HG02981 (cell line): ENCODE results near the gene RBP3.
"Not testable (repeated sequence)": the region's sequence is repeated elsewhere in the genome, so short reads cannot be mapped to it uniquely, and the experiment has no call there.

Experiments used
- ATAC-seq: cut with Tn5 transposase; IDR thresholded peaks from one replicate; pipeline ENCODE4 v1.9.1; 2021; ENCODE audit warnings: mild to moderate bottlenecking, moderate library complexity; ENCODE audit not compliant: unreplicated experiment

RBP3 gene

DNA sequence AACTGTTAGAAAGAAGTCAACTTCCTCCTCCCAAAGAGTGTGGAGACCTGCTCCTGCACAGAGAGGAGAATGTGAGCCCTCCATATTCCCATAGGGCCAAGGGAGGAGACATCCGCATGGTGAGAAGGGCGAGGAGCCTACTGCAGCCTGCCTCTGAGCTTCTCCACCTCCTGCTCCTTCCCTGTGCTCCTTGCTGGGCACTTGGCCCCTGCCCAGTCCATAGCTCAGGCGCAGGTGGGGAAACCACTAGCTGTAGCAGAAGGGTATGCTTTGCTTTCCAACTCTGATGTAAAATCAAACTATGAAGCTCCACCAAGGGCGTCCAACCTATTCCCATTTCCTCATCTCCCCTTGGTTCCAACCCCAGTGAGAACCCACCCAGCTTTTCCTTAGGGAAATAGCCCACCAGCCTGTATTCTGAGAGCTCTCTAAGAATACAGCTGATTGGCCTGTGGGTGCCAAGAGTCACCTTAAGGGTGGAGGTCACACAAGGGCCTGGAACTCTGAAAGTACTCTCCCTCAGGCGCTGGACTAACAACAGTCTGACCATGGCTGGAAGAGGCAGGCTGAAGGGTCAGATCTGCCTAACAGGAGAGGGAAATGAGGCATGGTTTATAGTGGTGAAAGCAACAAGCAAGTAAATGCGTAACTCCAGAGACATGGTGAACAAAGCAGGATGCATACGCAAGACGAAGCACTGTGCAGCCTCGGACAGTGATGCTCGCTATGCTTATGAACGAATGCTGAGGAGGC is 22.0 kb downstream of the RBP3 start:
- ATAC-seq = no peak

DNA sequence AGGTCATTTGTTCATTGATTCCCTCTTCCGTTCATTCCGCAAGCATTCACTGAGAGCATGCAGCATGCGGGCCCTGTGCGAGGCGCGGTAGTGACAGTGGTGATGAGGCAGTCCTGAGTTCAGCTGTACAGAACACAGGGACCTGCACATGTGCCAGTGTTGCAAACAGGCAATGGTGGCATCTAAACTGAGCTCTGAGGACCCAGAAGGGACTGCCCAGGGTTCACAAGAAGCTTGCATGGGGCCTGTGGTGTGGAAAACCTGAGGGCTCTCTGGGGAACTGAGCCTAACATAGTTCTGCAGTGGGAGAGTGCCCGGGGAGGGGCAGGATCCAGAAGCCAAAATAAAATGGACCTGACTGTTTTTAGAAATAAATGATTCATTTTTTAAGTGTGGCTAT is 22.7 kb downstream of the RBP3 start:
- ATAC-seq = no peak

DNA sequence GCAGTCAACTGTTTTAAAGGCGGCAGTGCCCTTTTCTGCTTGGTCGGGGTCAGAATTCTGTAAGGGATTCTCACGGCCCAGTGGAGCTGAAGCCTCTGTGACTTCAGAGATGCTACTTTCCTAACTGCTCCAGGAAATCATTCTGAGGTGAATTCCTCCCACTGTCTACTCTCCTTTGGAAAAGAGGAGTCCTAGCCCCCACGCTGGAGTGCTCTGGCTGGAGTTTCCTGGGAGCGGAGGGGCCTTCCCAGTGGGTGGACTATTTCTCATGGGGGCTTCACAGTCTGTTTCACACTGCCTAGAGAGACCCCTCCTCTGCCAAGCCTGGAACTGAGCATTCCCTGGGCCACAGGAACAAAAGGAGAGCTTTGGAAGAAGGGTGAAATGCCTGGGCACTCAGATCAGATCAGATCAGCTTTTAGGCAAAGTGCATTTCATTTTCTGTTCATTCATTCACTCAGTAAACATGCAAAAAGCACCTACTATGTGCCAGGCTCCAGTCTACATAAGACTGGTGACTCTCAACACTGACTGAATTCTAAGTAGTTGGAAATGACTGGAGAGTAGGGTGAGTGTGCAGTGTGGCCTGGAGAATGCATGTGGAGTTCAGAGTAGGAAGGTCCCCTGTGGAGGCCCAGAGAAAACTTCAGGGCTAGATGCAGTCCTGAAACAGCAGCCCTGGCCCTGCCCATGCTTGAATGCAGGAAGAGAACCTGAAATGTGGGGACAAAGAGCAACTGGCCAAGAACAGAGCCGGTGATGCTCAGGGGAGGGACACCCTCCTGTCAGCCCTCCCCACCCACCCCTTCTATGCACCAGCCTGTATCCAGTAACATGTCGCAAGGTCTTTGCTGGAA is 23.7 kb downstream of the RBP3 start:
- ATAC-seq = no peak

DNA sequence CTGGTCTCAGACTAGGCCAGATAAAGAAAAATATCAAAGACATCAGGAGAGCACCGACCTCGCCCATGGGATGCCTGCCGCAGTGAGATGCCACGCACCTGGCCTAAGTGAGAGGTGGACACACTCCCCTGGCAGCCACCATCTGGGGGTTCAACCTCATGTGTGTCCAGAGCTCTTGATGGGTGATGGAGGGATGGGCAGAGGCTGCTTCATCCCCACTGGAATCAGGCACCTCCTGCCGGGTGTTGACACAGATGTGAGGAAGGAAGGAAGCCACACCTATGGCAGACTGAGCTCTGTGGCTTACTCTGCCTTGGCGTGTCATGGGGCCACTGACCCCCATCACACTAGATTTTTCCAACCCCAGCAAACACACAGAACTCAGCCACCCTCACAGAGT is 24.6 kb downstream of the RBP3 start:
- no peak for ATAC-seq

DNA sequence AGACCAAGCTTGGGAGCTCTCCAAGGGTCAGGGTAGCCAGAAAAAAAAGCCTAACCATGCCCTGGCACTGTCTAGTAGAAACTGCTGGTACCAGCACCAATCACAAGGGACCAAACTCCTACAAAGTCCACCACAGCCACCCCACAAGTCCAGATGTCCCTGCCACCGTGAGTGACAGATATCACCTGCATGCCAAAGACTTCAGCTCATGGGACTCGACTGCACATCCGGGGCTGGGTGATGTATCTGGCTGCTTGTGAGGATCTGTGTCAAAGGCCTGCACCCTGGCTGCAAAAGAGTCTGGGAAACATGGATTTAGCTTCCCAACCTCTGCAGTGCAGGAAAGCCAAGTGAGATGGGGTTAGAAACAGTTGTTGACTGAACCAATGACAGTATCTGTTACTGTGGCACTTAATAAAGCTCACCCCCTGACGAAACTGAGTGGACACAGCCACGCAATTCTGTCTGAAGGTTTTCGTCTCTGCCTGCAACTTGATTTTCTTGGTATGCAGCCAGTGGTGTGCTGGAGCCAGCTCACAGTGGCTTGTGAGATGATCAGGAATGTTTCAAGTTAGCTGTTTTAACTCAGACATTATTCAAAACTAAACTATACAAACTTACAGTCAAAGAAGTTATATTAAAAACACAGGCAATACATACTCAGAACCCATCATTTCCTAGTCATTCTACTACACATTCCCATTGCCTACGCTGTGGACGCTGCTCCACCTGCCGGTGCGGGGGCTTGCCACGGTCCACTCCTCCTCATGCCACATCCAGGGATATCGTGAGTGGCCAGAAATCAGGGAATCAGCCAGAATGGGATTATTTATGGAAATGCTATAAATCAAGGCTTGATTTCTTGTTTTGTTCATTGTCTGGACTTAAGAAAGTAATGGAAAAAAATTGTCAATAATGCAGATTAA is 26.7 kb downstream of the RBP3 start:
- ATAC-seq = no peak

DNA sequence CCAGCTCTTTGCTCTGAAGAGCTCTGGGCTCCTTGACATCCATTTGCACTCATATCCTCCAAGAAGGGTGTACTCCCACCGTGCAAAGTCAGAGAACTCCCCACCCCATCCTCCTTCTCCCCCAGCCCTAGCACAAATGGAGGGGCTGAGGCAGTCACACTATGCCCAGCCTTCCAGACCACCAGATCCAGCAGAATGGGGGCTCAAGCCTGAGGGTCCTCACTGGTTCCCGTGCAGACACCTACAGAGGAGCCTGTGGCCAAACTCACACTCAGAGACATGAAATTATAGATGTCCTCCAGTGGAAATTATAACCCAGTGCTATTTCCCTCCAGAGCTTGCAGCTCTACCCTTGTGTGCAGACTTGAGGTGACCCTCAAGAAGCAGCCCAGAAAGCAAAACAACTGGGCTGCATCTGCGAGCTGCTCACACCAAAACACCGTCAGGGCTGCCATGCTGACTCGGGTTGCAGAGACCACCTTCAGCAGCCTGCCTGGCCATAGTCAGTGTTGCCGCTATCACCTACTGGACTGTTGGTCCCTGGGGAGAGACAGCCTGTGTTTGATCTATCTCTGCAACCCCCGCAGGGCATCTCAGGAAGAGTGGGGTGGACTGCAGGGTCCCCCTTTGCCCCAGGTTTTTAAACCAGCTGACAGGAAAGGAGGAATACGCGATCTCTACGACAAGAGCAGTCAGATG is 28.5 kb downstream of the RBP3 start:
- no peak for ATAC-seq

DNA sequence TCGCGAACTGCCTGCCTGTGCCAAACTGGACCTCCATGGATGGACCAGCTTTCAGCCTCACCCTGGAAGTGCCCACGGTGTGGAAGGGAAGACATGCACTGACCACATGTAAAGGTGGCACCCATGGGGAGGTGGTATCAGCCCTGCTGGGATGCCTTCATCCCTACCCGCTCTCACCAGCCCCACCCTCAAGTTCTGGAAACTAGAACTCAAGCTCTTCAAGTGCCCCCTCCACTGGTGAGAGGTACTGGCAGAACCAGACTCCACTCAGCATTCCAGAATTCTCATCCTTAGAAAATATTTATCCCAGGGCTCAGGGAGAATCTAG is 30.0 kb downstream of the RBP3 start:
- no peak for ATAC-seq

DNA sequence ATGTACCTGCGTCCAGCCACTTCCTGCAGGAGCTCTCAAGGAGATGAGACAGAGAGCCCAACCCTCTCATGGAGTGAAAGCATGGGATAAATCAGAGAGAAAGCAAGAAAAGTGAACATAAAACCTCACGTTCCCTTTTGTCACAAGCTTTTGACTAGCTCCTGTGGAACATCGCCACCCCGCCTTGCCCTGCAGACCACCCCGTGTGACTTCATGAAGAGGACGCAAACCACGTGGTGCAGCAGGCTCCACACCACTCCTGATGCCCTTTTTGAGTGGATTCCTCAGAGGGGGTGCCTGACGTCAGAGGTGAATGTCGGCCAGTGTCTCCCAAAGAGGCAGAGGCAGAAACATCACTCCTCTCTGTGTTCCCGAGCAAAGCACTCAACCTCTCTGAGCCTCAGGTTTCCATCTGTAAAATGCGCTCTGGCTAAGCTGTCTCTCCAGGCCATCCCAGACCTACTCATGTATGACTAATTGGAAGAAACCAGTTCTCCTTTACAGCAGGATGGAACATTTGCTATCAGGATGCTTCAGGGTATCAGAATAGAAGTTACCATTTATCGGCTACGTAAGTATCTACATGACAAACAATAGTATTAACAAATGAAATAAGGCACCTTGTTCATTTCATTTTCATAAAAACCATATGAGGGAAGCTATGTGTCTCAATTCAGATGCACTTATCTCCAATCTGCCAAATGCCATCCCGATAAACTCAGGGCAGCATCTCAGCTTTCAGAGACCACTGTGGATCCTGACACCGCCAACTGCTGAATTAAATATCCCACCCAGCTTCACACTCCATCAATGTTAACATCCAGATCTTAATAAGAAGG is 30.7 kb downstream of the RBP3 start:
- no peak for ATAC-seq

DNA sequence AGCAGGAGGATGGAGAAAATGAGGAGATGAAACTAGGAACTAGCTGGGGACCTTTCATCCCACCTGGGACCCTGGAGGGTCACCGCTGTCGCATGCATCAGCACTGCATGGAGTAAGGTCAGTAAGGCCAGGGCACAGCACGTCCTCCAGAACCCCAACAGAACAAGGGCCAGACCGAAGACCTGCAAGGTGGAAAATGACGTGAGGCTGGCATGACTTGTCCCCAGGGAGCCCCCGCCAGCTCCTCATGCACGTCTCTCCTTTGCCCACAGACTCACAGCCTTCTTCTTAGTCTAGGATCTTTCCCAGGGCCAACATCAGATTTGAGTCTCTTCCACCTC is 31.3 kb downstream of the RBP3 start:
- no peak for ATAC-seq

DNA sequence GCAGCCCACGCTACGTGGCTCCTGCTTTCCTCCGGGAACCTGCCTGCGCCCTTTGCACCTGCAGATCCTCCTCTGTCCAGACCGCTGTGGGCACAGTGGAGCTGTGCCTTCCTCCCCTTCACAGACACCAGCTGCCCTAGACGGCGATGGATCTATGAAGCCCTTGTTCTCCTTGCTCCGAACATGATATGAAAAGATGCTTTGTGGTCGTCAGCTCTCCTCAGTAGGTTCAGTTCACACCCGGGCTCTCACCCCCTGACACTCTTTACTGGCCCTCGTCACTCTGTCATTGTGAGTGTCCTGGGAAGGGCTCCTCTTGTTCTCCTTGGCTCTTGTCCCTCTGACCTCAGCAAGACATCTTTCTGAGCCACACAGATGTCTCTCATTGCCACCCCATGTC is 31.7 kb downstream of the RBP3 start:
- ATAC-seq = no peak

DNA sequence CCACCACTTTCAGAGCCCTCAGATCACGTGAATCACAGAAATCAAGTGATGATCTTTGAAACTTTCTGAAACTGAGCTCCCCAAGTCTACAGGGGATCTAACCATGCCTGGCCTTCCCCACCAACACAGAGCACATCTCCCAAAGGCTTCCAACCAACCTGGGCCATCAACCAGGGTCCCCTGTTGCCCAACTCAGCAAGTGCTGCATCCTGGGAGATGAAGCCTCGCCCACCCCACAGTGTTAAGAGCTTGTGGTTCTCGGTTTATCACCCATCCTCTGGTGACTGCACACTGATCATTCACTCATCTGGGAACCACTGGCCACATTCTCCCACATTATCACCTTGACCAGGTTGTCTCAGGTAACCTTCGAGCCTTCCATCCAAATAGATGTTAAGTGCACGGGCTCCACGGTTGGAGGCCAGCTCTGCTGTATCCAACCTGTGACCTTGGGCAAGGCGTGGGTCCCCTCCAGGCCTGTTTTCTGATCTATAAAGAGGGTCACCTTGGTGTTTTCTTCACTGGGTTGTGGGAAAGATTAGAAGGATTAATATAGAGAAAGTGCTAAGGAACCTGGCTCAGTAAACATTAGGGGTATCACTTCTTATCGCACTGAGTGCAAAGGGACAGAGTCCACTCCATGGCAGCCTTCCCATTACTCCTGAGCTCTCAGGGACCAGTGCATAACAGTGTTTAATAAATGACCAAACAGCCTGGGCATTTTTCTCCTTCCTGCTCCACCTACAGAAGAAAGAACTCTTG is 32.4 kb downstream of the RBP3 start:
- no peak for ATAC-seq

DNA sequence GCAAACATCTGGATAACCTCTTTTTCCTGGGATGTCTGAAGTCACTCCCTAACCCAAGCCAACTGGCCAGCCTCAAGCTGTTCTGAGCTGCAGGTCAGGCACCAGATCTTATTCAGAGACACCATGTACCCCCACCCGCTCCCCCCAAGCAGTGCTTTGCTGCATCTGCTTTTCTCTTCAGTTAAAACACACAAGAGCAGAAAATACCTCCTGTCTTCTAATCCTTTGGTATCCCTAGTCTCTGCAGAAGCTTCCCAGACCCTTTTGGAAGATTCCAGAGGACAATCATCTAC is 32.9 kb downstream of the RBP3 start:
- ATAC-seq = no peak

DNA sequence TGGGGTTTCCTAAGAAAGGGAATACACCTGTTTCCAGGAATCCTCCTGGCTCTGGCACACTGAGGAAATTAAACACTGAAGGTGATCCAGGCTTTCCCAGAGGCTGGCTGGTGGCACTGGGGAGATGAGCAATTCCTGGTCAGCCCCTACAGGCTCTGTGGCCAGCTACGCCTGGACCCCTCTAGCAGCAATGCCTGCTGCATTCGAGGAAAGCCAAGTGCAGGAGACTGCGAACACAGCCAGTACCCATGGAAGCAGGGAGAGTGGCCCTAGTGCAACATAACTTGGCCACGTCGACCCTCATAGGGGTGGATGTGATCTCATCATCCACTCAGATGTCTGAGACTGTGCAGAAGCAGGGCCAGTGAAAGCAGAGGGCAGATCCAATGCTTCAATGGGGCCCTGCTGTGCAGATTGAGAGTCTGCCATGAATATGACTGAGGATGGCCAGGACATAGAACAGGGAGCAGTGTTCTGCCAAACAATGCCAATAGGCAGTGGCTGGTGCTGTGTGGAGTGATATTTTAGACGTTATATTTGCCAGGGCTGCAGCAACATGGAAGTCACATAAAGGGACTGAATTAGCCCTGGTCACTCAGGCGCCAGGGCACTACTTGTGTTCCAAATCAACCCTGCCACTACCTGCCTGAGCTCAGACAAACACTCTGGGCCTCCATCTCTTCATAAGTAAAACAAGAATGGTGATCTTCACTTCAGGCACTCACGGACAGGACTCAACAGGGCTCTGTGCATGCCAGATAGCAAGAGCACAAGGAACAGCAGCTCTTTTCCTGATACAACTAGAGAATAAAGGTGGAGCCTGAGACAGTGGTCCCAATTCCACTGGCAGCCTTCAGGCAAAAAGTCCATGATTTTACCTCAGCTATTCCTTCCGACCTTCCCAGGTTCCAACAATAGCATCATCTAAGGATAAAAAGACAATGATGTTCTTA is 33.5 kb downstream of the RBP3 start:
- no peak for ATAC-seq

DNA sequence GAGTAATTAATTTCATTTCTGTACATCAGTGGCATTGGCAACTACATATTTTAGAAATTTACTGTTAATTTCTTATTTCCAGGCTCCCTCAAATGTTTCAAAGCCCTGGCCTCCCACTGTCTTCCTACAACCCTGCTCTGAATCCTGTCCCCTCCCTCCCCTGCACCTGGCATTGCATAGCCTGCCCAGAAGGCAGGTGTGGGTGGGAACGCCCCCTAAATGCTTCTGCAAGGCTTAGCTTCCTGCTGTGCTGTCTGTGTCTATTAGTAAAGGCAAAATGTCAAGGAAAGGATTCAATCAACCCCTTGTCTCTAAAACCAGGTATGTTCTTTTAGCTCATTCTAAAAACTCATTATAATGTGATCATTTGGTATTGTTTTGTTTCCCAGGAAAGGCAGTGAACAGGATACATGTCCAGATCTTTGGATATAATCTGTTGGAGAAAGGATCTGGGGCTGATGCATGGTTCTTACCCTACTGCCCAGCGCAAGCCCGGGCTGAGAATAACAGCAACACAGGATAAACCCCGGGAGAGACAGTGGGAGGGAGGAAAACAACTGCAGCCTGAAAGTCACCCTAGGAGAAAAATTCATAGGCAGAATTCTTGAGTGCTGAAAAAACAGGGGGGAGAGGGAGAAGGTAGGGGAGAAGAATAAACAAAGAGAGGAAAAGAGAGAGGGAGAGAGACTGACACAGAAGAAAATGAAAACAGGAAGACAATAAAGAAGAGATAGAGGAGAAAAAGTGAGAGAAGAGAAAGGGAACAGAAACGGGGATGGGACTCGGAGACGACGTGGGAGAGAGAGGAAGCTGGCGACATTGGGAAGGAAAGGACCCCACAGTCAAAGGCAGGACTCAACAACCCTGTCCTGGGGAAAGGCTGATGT is 35.3 kb downstream of the RBP3 start:
- ATAC-seq = no peak

DNA sequence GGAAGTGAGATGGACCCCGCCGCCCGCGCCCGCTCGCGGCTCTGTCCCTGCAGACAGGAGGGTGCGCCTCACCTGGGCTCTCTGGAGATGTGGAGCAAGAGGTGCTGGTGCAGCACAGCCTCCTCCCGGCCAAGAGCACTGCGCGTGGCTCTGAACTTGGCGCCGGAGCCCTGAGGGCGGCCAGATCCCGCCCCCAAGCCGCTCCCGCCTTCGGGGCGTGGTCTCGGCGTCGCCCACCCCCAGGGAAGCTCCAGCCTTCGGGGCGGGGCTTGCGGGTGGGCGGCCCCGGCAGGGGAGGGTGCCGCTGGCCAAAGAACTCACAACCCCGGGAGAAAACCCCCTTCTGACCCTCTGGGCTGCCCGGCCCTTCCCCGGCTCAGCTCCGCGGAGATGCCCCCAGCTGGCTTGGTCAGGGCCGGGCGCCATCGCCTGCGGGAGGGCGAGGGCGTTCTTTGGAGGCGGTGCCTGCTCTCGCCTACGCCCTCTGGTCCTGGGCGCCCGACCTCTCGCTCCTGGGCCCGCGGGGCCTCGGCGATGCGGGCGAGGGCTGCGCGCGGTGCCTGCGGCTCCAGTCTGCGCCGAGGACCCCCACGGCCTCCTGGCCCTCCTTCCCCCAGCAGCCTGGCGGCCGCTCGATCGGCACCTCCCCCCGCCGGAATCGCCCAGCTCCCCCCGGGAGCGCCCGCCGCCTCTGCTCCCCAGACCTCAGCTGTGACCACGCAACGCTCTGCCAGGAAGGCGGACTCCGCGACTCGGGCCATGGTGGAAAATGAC is 36.2 kb downstream of the RBP3 start, which contains the start of gene ZNF488:
Gene ZNF488, minus strand, starts transcription at position 146 of the 774 bp plus-strand sequence. CDS start 15,464 bp downstream, outside the sequence.
- peak; percentile 82 for ATAC-seq

DNA sequence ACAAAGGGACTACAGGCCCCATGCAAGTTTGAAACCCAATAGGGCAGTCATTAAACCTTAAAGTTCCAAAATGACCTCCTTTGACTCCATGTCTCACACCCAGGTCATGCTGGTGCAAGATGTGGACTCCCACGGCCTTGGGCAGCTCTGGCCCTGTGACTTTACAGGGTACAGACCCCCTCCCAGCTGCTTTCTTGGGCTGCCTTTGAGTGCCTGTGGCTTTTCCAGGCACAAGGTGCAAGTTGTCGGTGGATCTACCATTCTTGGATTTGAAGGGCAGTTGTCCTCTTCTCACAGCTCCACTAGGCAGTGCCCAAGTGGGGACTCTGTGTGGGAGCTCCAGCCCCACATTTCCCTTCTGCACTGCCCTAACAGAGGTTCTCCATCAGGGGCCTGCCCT is 37.9 kb downstream of the RBP3 start:
- ATAC-seq = not testable (repeated sequence)
